HG03175 (cell line): ENCODE measurements around the gene STAT5A.
"Not testable (repeated sequence)": the region's sequence is repeated elsewhere in the genome, so short reads cannot be mapped to it uniquely, and the experiment has no call there.

Source experiments
- ATAC-seq: cut with Tn5 transposase; IDR thresholded peaks from one replicate; pipeline ENCODE4 v1.9.1; 2021; ENCODE audit warnings: mild to moderate bottlenecking, moderate library complexity; ENCODE audit not compliant: unreplicated experiment

Gene STAT5A

GRCh38 chr17:42305031-42305330, 16.7 kb downstream of the STAT5A start:
- ATAC-seq = not testable (repeated sequence)

- no peak for ATAC-seq
Measured at GRCh38 chr17:42305543-42306384, 17.5 kb downstream of the STAT5A start.

GRCh38 chr17:42306385-42306667, 18.0 kb downstream of the STAT5A start:
- no peak for ATAC-seq

- ATAC-seq = no peak
Measured at GRCh38 chr17:42307362-42307927, 19.1 kb downstream of the STAT5A start.

- ATAC-seq = no peak
Measured at GRCh38 chr17:42308446-42308845, 20.1 kb downstream of the STAT5A start.

- ATAC-seq = no peak
Measured at GRCh38 chr17:42309142-42309541, 20.8 kb downstream of the STAT5A start.

GRCh38 chr17:42309986-42310786, 21.9 kb downstream of the STAT5A start:
- no peak for ATAC-seq

GRCh38 chr17:42310787-42311215, 22.5 kb downstream of the STAT5A start:
- ATAC-seq = no peak

- ATAC-seq = no peak
Measured at GRCh38 chr17:42311240-42312034, 23.1 kb downstream of the STAT5A start.

- no peak for ATAC-seq
Measured at GRCh38 chr17:42312035-42312284, 23.7 kb downstream of the STAT5A start.

GRCh38 chr17:42312285-42313130, 24.2 kb downstream of the STAT5A start:
- no peak for ATAC-seq

- no peak for ATAC-seq
Measured at GRCh38 chr17:42313389-42313772, 25.1 kb downstream of the STAT5A start.

GRCh38 chr17:42313773-42314566, 25.7 kb downstream of the STAT5A start:
- no peak for ATAC-seq

GRCh38 chr17:42315402-42316156, 27.3 kb downstream of the STAT5A start:
- no peak for ATAC-seq

GRCh38 chr17:42316755-42317154, 28.5 kb downstream of the STAT5A start:
- ATAC-seq = no peak

GRCh38 chr17:42317266-42317845, 29.1 kb downstream of the STAT5A start:
- no peak for ATAC-seq

GRCh38 chr17:42317967-42318366, 29.7 kb downstream of the STAT5A start:
- ATAC-seq = not testable (repeated sequence)

GRCh38 chr17:42321555-42321954, 33.3 kb downstream of the STAT5A start:
- no peak for ATAC-seq
